ENCODE data around the gene TSPAN14.

The TSPAN14 gene

DNA sequence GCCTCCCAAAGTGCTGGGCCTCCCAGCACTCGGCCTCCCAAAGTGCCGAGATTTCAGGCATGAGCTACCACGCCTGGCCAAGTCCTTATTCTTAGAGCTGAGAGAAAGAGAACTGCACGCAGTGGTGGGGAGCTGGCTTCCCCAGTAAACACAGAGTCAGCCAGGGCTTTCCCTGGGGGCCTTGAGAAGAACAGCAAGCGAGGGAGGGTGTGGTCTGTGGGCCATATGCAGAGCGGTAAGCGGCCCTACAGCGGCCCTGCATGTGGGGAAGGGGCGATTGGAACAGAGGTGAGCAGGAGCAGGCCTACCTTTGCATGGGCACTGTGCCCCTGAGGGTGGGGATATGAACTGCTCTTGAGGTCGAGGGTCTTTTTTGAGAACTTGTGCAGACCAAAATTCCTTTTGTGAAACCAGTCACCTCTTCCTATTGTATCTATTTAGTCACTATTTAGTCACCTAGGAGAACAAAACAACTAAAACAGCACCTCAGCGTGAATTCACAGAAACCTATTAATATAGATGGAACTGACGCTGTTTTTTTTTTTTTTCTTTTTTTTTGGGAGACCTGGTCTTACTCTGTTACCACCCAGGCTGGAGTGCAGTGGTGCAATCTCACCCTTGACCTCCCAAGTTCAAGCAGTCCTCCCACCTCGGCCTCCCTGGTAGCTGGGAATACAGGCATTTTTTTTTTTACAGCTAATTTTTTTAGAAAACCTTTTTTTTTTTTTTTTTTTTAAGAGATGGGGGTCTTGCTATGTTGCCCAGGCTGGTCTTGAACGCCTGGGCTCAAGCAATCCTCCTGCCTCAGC lies 46.7 kb downstream of the TSPAN14 start:
- H3K4me3 ChIP-seq (ENCODE audit: low read depth, low read length) = no peak overlapping the region
- DNase-seq (ENCODE audit: low read depth) = peak; percentile 93
- TF ChIP-seq MYC (IDR thresholded peaks at IDR 0.05; ENCODE audit: low read depth, low read length) (no peak), POLR2A (IDR thresholded peaks at IDR 0.05; ENCODE audit: extremely low read depth, insufficient read length) (no peak)
- TF ChIP-seq, protein P1, sequence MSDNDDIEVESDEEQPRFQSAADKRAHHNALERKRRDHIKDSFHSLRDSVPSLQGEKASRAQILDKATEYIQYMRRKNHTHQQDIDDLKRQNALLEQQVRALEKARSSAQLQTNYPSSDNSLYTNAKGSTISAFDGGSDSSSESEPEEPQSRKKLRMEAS (IDR thresholded peaks at IDR 0.05; ENCODE audit: low read depth, low read length) = no peak
- TF ChIP-seq, protein P2, sequence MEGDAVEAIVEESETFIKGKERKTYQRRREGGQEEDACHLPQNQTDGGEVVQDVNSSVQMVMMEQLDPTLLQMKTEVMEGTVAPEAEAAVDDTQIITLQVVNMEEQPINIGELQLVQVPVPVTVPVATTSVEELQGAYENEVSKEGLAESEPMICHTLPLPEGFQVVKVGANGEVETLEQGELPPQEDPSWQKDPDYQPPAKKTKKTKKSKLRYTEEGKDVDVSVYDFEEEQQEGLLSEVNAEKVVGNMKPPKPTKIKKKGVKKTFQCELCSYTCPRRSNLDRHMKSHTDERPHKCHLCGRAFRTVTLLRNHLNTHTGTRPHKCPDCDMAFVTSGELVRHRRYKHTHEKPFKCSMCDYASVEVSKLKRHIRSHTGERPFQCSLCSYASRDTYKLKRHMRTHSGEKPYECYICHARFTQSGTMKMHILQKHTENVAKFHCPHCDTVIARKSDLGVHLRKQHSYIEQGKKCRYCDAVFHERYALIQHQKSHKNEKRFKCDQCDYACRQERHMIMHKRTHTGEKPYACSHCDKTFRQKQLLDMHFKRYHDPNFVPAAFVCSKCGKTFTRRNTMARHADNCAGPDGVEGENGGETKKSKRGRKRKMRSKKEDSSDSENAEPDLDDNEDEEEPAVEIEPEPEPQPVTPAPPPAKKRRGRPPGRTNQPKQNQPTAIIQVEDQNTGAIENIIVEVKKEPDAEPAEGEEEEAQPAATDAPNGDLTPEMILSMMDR (IDR thresholded peaks at IDR 0.05; ENCODE audit: low read depth, low read length) = no peak

DNA sequence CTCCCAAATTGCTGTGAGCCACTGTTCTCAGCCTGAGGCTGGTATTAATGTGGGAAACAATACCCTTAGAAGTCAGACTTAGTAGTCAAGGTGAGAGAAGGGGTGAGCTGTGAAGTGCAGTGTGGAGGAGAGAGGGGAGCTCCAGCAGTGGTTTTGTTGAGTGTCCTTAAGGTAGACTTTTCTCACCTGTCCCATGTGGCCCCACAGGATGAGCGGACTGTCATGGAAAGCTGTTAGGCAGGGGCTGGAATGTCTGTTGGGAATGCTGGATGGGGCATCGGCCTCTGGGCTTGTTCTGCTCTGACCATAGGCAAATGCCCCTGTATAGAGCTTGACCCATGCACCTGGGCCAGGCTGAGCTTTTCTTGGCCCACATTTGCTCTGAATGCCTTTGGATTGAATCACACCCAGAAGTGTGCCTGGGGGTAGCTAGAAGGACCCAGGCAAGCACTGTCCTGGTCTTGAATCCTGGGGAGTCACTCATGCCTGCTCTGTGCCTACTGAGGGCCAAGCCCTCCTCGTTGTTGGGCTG lies 47.3 kb downstream of the TSPAN14 start:
- TF ChIP-seq, protein P1 (IDR thresholded peaks at IDR 0.05; ENCODE audit: low read depth, low read length) = no peak
- TF ChIP-seq POLR2A (IDR thresholded peaks at IDR 0.05; ENCODE audit: extremely low read depth, insufficient read length) = no peak
- TF ChIP-seq, protein P2 (IDR thresholded peaks at IDR 0.05; ENCODE audit: low read depth, low read length) = no peak
- TF ChIP-seq MYC (IDR thresholded peaks at IDR 0.05; ENCODE audit: low read depth, low read length) = no peak
- H3K4me3 ChIP-seq (ENCODE audit: low read depth, low read length) = no peak overlapping the region
- DNase-seq (ENCODE audit: low read depth) = no peak

DNA sequence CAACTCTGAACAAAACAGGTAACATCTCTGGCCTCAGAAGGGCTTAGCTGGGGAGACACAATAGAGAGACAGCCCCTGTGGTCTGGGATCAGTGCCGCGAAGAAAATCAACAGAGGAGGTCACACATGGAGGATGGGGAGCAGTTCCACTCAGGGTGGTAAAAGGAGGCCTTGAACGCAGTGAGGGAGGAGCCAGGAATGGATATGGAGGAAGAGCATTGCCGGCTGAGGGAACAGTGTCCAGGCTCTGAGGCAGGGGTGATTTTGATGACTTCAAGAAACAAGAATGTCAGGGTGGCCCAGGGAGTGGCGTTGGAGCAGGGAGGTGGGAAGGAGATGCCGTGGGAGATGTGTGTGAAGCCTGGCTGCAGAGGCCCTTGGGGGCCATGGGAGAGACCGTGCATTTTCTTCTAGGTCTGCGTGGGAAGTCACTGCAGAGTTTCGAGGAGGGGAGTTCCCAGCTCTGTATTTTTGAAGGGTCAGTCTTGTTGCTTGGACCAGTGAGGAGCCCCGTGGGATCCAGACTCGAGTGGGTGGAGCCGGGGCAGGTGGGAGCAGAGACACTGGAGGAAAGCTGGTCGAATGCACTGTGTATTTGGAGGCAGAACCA lies 47.9 kb downstream of the TSPAN14 start:
- no peak overlapping the region for H3K4me3 ChIP-seq (ENCODE audit: low read depth, low read length)

DNA sequence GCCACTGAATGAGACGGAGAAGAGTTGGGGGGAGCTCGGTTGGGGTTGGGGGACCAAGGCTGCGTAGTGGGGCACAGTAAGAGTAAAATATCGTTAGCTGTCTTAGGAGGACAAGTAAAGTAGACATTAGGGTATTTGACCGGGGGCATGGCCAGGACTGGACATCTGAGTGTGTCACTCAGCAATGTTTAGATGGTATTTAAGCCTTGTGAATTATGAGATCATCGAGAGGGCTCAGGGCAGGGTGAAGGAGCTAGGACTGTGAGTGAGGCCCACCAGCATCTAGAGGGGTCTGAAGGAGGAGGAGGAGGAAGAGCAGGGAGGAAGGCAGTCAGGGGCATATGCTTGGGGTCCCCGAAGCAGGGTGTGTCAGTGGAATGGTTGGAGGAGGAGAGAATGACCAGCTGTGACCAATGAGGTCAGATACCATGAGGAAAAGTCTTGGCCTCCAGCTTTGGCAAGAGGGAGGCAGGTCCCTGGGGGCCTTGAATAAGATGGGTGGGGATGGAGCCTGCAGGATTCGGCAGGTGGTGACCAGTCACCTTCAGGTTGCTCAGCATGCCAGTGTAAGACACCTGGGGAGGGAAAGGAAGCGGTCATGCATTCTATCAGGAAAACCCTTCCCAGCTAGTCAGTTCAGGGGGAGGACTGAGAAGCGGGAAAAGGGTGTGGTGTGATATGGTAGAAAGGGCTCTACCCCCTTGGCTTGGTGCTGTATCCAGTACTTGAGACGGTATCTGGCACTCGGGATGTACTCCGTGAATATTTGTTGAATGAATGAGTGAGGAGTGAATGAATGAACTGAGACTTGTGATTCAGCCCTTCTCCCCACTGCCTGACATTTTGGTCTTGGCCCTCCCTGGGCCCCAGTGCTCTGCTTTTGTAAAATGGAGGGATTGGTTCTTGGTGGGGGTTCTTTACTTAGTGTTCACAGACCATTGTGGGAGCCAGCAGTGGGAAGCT lies 48.8 kb downstream of the TSPAN14 start:
- TF ChIP-seq, protein P2 (IDR thresholded peaks at IDR 0.05; ENCODE audit: low read depth, low read length) = no peak
- no peak for TF ChIP-seq POLR2A (IDR thresholded peaks at IDR 0.05; ENCODE audit: extremely low read depth, insufficient read length)
- TF ChIP-seq, protein P1 (IDR thresholded peaks at IDR 0.05; ENCODE audit: low read depth, low read length) = no peak
- no peak for TF ChIP-seq MYC (IDR thresholded peaks at IDR 0.05; ENCODE audit: low read depth, low read length)
- H3K4me3 ChIP-seq (ENCODE audit: low read depth, low read length) = no peak overlapping the region
- DNase-seq (ENCODE audit: low read depth) = no peak

More for the DNA sequence above, 47.9 kb downstream of the TSPAN14 start:
- DNase-seq (ENCODE audit: low read depth) = no peak
- TF ChIP-seq POLR2A (IDR thresholded peaks at IDR 0.05; ENCODE audit: extremely low read depth, insufficient read length) = no peak
- TF ChIP-seq, protein P1 (IDR thresholded peaks at IDR 0.05; ENCODE audit: low read depth, low read length) = no peak
- TF ChIP-seq, protein P2 (IDR thresholded peaks at IDR 0.05; ENCODE audit: low read depth, low read length) = no peak
- TF ChIP-seq MYC (IDR thresholded peaks at IDR 0.05; ENCODE audit: low read depth, low read length) = no peak

DNA sequence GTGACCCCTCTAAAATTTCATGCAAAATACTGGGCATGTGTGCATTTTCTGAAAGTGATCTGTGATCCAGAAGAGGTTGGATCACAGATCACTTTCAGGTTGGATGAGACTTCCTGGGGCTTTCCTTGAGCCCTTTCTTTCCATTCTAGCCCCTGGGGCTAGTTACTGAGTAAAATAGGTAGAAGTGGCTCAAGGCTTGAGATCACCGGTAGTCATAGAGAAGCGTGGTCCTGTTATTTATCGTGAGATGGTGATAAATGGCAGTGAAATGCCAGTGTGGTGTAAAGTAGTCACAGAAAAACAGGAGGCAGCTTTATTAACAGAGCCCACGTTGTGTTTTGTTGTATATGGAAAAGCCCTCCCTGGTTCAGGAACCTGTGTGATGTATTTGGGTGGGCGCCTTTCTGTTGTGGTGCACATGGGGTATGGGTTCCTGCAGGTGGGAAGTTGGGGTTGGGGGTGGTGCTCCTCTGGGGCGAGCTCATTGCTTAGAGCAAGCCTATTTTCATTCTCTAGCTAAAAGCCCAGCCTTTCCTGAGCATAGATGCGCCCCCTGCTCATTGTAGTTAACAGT lies 49.6 kb downstream of the TSPAN14 start:
- H3K4me3 ChIP-seq (ENCODE audit: low read depth, low read length) = no peak overlapping the region
- TF ChIP-seq MYC (IDR thresholded peaks at IDR 0.05; ENCODE audit: low read depth, low read length) (no peak), POLR2A (IDR thresholded peaks at IDR 0.05; ENCODE audit: extremely low read depth, insufficient read length) (no peak)
- TF ChIP-seq, protein P2 (IDR thresholded peaks at IDR 0.05; ENCODE audit: low read depth, low read length) = no peak
- TF ChIP-seq, protein P1 (IDR thresholded peaks at IDR 0.05; ENCODE audit: low read depth, low read length) = no peak
- DNase-seq (ENCODE audit: low read depth) = no peak

Data from NB4 (cell line).